Measurements from ENCODE around the gene BIRC3.

- TF ChIP-seq EZH2 (IDR thresholded peaks at IDR 0.05; ENCODE audit: low read depth, low read length, severe bottlenecking) (no peak), SAP30 (IDR thresholded peaks at IDR 0.05; ENCODE audit: insufficient read depth, insufficient replicate concordance, low read length) (no peak), EP300 (IDR thresholded peaks at IDR 0.05; ENCODE audit: borderline replicate concordance in 1 of 2, low read depth in 2 of 2, low read length in 2 of 2) (no peak), YY1 (IDR thresholded peaks at IDR 0.05; ENCODE audit: low read depth, low read length) (no peak)
- TF ChIP-seq, protein P1, sequence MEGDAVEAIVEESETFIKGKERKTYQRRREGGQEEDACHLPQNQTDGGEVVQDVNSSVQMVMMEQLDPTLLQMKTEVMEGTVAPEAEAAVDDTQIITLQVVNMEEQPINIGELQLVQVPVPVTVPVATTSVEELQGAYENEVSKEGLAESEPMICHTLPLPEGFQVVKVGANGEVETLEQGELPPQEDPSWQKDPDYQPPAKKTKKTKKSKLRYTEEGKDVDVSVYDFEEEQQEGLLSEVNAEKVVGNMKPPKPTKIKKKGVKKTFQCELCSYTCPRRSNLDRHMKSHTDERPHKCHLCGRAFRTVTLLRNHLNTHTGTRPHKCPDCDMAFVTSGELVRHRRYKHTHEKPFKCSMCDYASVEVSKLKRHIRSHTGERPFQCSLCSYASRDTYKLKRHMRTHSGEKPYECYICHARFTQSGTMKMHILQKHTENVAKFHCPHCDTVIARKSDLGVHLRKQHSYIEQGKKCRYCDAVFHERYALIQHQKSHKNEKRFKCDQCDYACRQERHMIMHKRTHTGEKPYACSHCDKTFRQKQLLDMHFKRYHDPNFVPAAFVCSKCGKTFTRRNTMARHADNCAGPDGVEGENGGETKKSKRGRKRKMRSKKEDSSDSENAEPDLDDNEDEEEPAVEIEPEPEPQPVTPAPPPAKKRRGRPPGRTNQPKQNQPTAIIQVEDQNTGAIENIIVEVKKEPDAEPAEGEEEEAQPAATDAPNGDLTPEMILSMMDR (IDR thresholded peaks at IDR 0.05; ENCODE audit: control extremely low read depth in 1 of 3, insufficient read depth in 1 of 3, low read depth in 1 of 3, low read length in 3 of 3), result no peak
Measured at GRCh38 chr11:102364991-102365390, 47.7 kb downstream of the BIRC3 start.
